Neuronal stem cell (in vitro differentiated cells): Measurements from ENCODE around the gene GAB1.

ENCODE experiments used
- DNase-seq: peaks from one replicate; pipeline ENCODE4 v3.0.0-alpha.2; 2013; ENCODE audit warnings: low spot score
- H2AFZ ChIP-seq: one replicate; pipeline ENCODE4 v1.6.1; 2013; ENCODE audit warnings: mild to moderate bottlenecking, low read length, inconsistent platforms
- H2AK5ac ChIP-seq: 2 replicates; pipeline ENCODE4 v1.6.1; 2013; ENCODE audit warnings: low read depth, mild to moderate bottlenecking, inconsistent platforms, low read length, moderate library complexity, mixed read lengths
- H2BK120ac ChIP-seq: 2 replicates; pipeline ENCODE4 v1.6.1; 2013; ENCODE audit warnings: low read depth, mild to moderate bottlenecking, inconsistent platforms, low read length, moderate library complexity, mixed read lengths
- H2BK12ac ChIP-seq: one replicate; pipeline ENCODE4 v1.6.1; 2013; ENCODE audit warnings: low read length, inconsistent platforms
- H2BK15ac ChIP-seq: 2 replicates; pipeline ENCODE4 v1.6.1; 2013; ENCODE audit warnings: mild to moderate bottlenecking, low read length, inconsistent platforms, mixed read lengths
- H2BK5ac ChIP-seq: one replicate; pipeline ENCODE4 v1.6.1; 2013; ENCODE audit warnings: inconsistent platforms, mild to moderate bottlenecking, low read length, moderate library complexity
- H3K14ac ChIP-seq: one replicate; pipeline ENCODE4 v1.6.1; 2013; ENCODE audit warnings: low read length, inconsistent platforms
- H3K18ac ChIP-seq: 2 replicates; pipeline ENCODE4 v1.6.1; 2013; ENCODE audit warnings: low read length, inconsistent platforms
- H3K23ac ChIP-seq: 2 replicates; pipeline ENCODE4 v1.6.1; 2013; ENCODE audit warnings: low read depth, mild to moderate bottlenecking, mixed read lengths, low read length, inconsistent platforms; ENCODE audit not compliant: poor library complexity
- H3K27ac ChIP-seq: replicated peaks from 3 replicates; pipeline ENCODE4 v1.5.1; 2013; ENCODE audit warnings: low read length, inconsistent platforms
- H3K27me3 ChIP-seq, 3 experiments: 2 replicates each; pipeline ENCODE4 v1.6.1; 2013; ENCODE audit warnings: low read length in 3 of 3, mild to moderate bottlenecking in 2 of 3, inconsistent platforms in 1 of 3, low read depth in 1 of 3, mixed read lengths in 1 of 3, moderate library complexity in 1 of 3; ENCODE audit not compliant: control insufficient read depth in 3 of 3, insufficient read depth in 3 of 3
- H3K36me3 ChIP-seq, 2 donors: replicated peaks in 1 of 2; 2 replicates each; pipeline ENCODE4 v1.6.1; 2013; ENCODE audit warnings: low read length in 2 of 2; ENCODE audit not compliant: control insufficient read depth in 2 of 2, insufficient read depth in 2 of 2
- H3K4ac ChIP-seq: 2 replicates; pipeline ENCODE4 v1.6.1; 2013; ENCODE audit warnings: inconsistent platforms, mild to moderate bottlenecking, low read length, moderate library complexity
- H3K4me1 ChIP-seq, 2 donors: 1 replicate in 1 of 2; 2 replicates in 1 of 2; pipeline ENCODE4 v1.6.1; 2013; ENCODE audit warnings: low read length in 2 of 2, low read depth in 1 of 2; ENCODE audit not compliant: control insufficient read depth in 2 of 2, insufficient read depth in 1 of 2
- H3K4me2 ChIP-seq: one replicate; pipeline ENCODE4 v1.6.1; 2013; ENCODE audit warnings: mild to moderate bottlenecking, low read length, inconsistent platforms; ENCODE audit not compliant: insufficient read depth, poor library complexity, severe bottlenecking
- H3K4me3 ChIP-seq, 2 donors: 2 replicates each; pipeline ENCODE4 v1.5.1; 2013; ENCODE audit warnings: low read length in 2 of 2, mild to moderate bottlenecking in 2 of 2, inconsistent platforms in 1 of 2, moderate library complexity in 1 of 2
- H3K79me1 ChIP-seq: one replicate; pipeline ENCODE4 v1.6.1; 2013; ENCODE audit warnings: low read depth, mild to moderate bottlenecking, inconsistent platforms, low read length, moderate library complexity
- H3K9ac ChIP-seq: one replicate; pipeline ENCODE4 v1.6.1; 2013; ENCODE audit warnings: mild to moderate bottlenecking, low read depth, low read length, inconsistent platforms; ENCODE audit not compliant: poor library complexity
- H3K9me3 ChIP-seq, 2 donors: replicated peaks in 1 of 2; 2 replicates each; pipeline versions ENCODE3 to v1.6.1; 2013; ENCODE audit warnings: low read length in 2 of 2, mild to moderate bottlenecking in 2 of 2, inconsistent platforms in 1 of 2, low read depth in 1 of 2, mixed read lengths in 1 of 2, moderate library complexity in 1 of 2; ENCODE audit not compliant: control insufficient read depth in 2 of 2, insufficient read depth in 1 of 2
- H4K8ac ChIP-seq: one replicate; pipeline ENCODE4 v1.6.1; 2013; ENCODE audit warnings: low read depth, mild to moderate bottlenecking, inconsistent platforms, low read length, moderate library complexity
- H4K91ac ChIP-seq: one replicate; pipeline ENCODE4 v1.6.1; 2013; ENCODE audit warnings: low read length, low read depth, mild to moderate bottlenecking, inconsistent platforms; ENCODE audit not compliant: poor library complexity
- WGBS, 2 donors: extraction: QIAGEN DNeasy Blood & Tissue Kit; methylation state at CpG; one replicate each; pipeline ENCODE4 v1.1.7; 2013; ENCODE audit warnings: missing lambda C conversion rate in 2 of 2, mixed read lengths in 1 of 2; ENCODE audit not compliant: insufficient read length in 2 of 2, insufficient replicate concordance in 1 of 2; ENCODE audit errors: extremely low coverage in 2 of 2; 5-methylcytosine and 5-hydroxymethylcytosine counted together

The GAB1 gene

GRCh38 chr4:143406523-143406922, 69.8 kb downstream of the GAB1 start:
- H3K36me3 ChIP-seq = no peaks in the 10 kb centered on the region
- H4K8ac ChIP-seq = no peak overlapping the region
- H3K4me3 ChIP-seq = no peak overlapping the region
- H2BK120ac ChIP-seq = no peak overlapping the region
- H2AK5ac ChIP-seq = no peak overlapping the region
- no peak overlapping the region for H2BK15ac ChIP-seq
- H2BK5ac ChIP-seq = no peak overlapping the region
- H3K9me3 ChIP-seq = peaks cover 0 to 2% of the 10 kb centered on the region in 2 donors
- H3K4ac ChIP-seq = no peak overlapping the region
- no peak overlapping the region for H2AFZ ChIP-seq
- H3K4me2 ChIP-seq = no peak overlapping the region
- H3K27ac ChIP-seq = no peak overlapping the region
- no peaks in the 10 kb centered on the region for H3K27me3 ChIP-seq
- no peak overlapping the region for H4K91ac ChIP-seq
- no peak overlapping the region for H2BK12ac ChIP-seq
- no peak overlapping the region for H3K23ac ChIP-seq
- H3K4me1 ChIP-seq = peaks cover 4 to 10% of the 10 kb centered on the region in 2 donors
- H3K14ac ChIP-seq = no peak overlapping the region
- H3K79me1 ChIP-seq = peaks cover 2% of the 10 kb centered on the region
- no CpG with 5 or more reads among the region's 3 CpGs for WGBS, 2 donors
- H3K18ac ChIP-seq = no peak overlapping the region
- no peak for DNase-seq
- H3K9ac ChIP-seq = no peak overlapping the region

GRCh38 chr4:143407474-143407873, 70.8 kb downstream of the GAB1 start:
- Histone ChIP-seq H3K23ac (no peak overlapping the region), H3K79me1 (peaks cover 2% of the 10 kb centered on the region), H3K14ac (no peak overlapping the region), H2BK5ac (no peak overlapping the region), H2AFZ (no peak overlapping the region), H3K27ac (no peak overlapping the region), H3K9ac (no peak overlapping the region), H3K4ac (no peak overlapping the region), H3K36me3 (no peaks in the 10 kb centered on the region), H2BK15ac (no peak overlapping the region), H2BK12ac (no peak overlapping the region), H3K4me2 (no peak overlapping the region), H3K9me3 (peaks cover 0 to 2% of the 10 kb centered on the region in 2 donors), H4K91ac (no peak overlapping the region), H3K27me3 (no peaks in the 10 kb centered on the region), H3K18ac (no peak overlapping the region), H4K8ac (no peak overlapping the region), H3K4me3 (no peak overlapping the region), H3K4me1 (peaks cover 9 to 11% of the 10 kb centered on the region in 2 donors), H2AK5ac (no peak overlapping the region), H2BK120ac (no peak overlapping the region)
- no CpG with 5 or more reads among the region's 3 CpGs for WGBS, 2 donors
- DNase-seq = no peak

- H3K36me3 ChIP-seq = no peaks in the 10 kb centered on the region
- no peak overlapping the region for H2BK5ac ChIP-seq
- no peak overlapping the region for H2BK12ac ChIP-seq
- H3K9me3 ChIP-seq = peaks cover 0 to 2% of the 10 kb centered on the region in 2 donors
- H2BK120ac ChIP-seq = no peak overlapping the region
- no peak overlapping the region for H2AFZ ChIP-seq
- no peak overlapping the region for H2AK5ac ChIP-seq
- H3K27ac ChIP-seq = no peak overlapping the region
- no peak overlapping the region for H3K14ac ChIP-seq
- no peak overlapping the region for H3K18ac ChIP-seq
- H3K4me1 ChIP-seq = peaks cover 9 to 11% of the 10 kb centered on the region in 2 donors
- WGBS, 2 donors = no CpG with 5 or more reads among the region's 2 CpGs
- no peaks in the 10 kb centered on the region for H3K27me3 ChIP-seq
- no peak for DNase-seq
- H3K4me3 ChIP-seq = no peak overlapping the region
- H4K91ac ChIP-seq = no peak overlapping the region
- no peak overlapping the region for H3K4me2 ChIP-seq
- no peak overlapping the region for H4K8ac ChIP-seq
- no peak overlapping the region for H2BK15ac ChIP-seq
- no peak overlapping the region for H3K4ac ChIP-seq
- no peak overlapping the region for H3K9ac ChIP-seq
- H3K23ac ChIP-seq = no peak overlapping the region
- peaks cover 2% of the 10 kb centered on the region for H3K79me1 ChIP-seq
These were observed 71.2 kb downstream of the GAB1 start for GRCh38 chr4:143407888-143408287.

DNA sequence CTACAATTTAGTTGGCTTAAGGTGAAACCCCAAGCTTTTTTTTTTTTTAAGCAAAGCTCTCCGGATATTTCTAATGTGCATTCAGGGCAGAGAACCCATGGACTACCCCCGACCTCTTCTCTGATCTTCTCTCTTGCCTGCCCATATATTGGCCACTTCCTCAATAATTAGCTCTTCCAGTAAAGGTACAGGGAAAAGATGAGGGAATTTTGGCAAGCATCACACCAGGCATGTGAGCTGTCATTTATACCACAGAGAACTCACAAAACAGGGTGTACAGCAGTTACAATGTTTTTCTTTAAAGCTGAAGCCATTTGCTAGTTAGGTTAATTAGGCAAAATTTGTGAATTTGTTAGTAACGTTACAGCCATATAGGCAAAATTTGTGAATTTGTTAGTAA, 73.3 kb downstream of the GAB1 start:
- WGBS, 2 donors = no CpG with 5 or more reads among the region's 3 CpGs
- no peak overlapping the region for H2BK5ac ChIP-seq
- H3K27ac ChIP-seq = no peak overlapping the region
- no peak overlapping the region for H3K4me3 ChIP-seq
- peaks cover 0 to 2% of the 10 kb centered on the region in 2 donors for H3K9me3 ChIP-seq
- H2BK15ac ChIP-seq = no peak overlapping the region
- H2BK120ac ChIP-seq = no peak overlapping the region
- H3K36me3 ChIP-seq = no peaks in the 10 kb centered on the region
- H3K23ac ChIP-seq = no peak overlapping the region
- no peak overlapping the region for H2BK12ac ChIP-seq
- no peak overlapping the region for H4K8ac ChIP-seq
- H3K27me3 ChIP-seq = no peaks in the 10 kb centered on the region
- H3K14ac ChIP-seq = no peak overlapping the region
- H3K79me1 ChIP-seq = peaks cover 2% of the 10 kb centered on the region
- no peak overlapping the region for H4K91ac ChIP-seq
- peaks cover 9 to 13% of the 10 kb centered on the region in 2 donors for H3K4me1 ChIP-seq
- H3K4me2 ChIP-seq = no peak overlapping the region
- no peak overlapping the region for H2AFZ ChIP-seq
- DNase-seq = no peak
- H3K9ac ChIP-seq = no peak overlapping the region
- H3K18ac ChIP-seq = no peak overlapping the region
- H3K4ac ChIP-seq = no peak overlapping the region
- H2AK5ac ChIP-seq = no peak overlapping the region
